OCI-LY1 (cell line): Measurements from ENCODE around the gene TMEM256.

Experiments
- H2AFZ ChIP-seq: fragments of 200-600 bp; sonication (generic), shearing (Covaris generic); 2 replicates; pipeline ENCODE4 v1.6.0; 2014; ENCODE audit warnings: antibody characterized with exemption, mild to moderate bottlenecking, low read length
- H3F3A ChIP-seq: fragments of 200-600 bp; sonication (generic), shearing (Covaris generic); 2 replicates; pipeline ENCODE4 v1.6.0; 2014; ENCODE audit warnings: mild to moderate bottlenecking, antibody characterized with exemption, low read length, moderate library complexity; ENCODE audit not compliant: insufficient read depth
- H3K27ac ChIP-seq: fragments of 200-600 bp; sonication (generic); 2 replicates; pipeline ENCODE4 v1.5.1; 2014; ENCODE audit warnings: low read length, mixed run types, mild to moderate bottlenecking, low read depth; ENCODE audit not compliant: poor library complexity, severe bottlenecking
- H3K27me3 ChIP-seq: fragments of 200-600 bp; sonication (generic); 2 replicates; pipeline ENCODE4 v1.6.0; 2014; ENCODE audit warnings: antibody characterized with exemption, mild to moderate bottlenecking, low read length, moderate library complexity; ENCODE audit not compliant: insufficient read depth
- H3K36me3 ChIP-seq: fragments of 200-600 bp; sonication (generic); 2 replicates; pipeline ENCODE4 v1.6.1; 2014; ENCODE audit warnings: mild to moderate bottlenecking, antibody characterized with exemption, low read length, moderate library complexity, mixed read lengths; ENCODE audit not compliant: insufficient read depth
- H3K4me1 ChIP-seq: fragments of 200-600 bp; sonication (generic); 2 replicates; pipeline ENCODE4 v1.5.1; 2014; ENCODE audit warnings: mild to moderate bottlenecking, low read length, moderate library complexity; ENCODE audit not compliant: insufficient read depth, severe bottlenecking
- H3K4me2 ChIP-seq: fragments of 200-600 bp; sonication (generic), shearing (Covaris generic); 2 replicates; pipeline ENCODE4 v1.6.1; 2014; ENCODE audit warnings: low read length
- H3K4me3 ChIP-seq: fragments of 200-600 bp; sonication (generic); 2 replicates; pipeline ENCODE4 v1.5.1; 2014; ENCODE audit warnings: low read length, low read depth, mild to moderate bottlenecking, mixed read lengths; ENCODE audit not compliant: poor library complexity, severe bottlenecking
- H3K79me2 ChIP-seq: fragments of 200-600 bp; shearing (Covaris generic); 2 replicates; pipeline ENCODE4 v1.6.1; 2016; ENCODE audit warnings: mixed run types, low read length, mixed read lengths; ENCODE audit not compliant: insufficient read depth
- H3K9ac ChIP-seq: fragments of 200-600 bp; sonication (generic), shearing (Covaris generic); 2 replicates; pipeline ENCODE4 v1.6.1; 2014; ENCODE audit warnings: mild to moderate bottlenecking, low read length, mixed read lengths
- H3K9me2 ChIP-seq: fragments of 200-600 bp; sonication (generic), shearing (Covaris generic); 2 replicates; pipeline ENCODE4 v1.6.1; 2014; ENCODE audit warnings: low read depth, mild to moderate bottlenecking, low read length, mixed read lengths
- H3K9me3 ChIP-seq: fragments of 200-600 bp; shearing (Covaris generic); 2 replicates; pipeline ENCODE4 v1.6.1; 2014; ENCODE audit warnings: low read length, mixed read lengths
- H4K20me1 ChIP-seq: fragments of 200-600 bp; sonication (generic), shearing (Covaris generic); 2 replicates; pipeline ENCODE4 v1.6.0; 2016; ENCODE audit warnings: mild to moderate bottlenecking, low read length; ENCODE audit not compliant: insufficient read depth
- CTCF ChIP-seq: fragments of 200-600 bp; sonication (generic), shearing (Covaris generic); IDR thresholded peaks from 2 replicates; pipeline ENCODE4 v1.5.1; 2017; ENCODE audit warnings: mild to moderate bottlenecking, antibody characterized with exemption, low read length, moderate library complexity, mixed read lengths
- EZH2 ChIP-seq: fragments of 200-600 bp; sonication (generic), shearing (Covaris generic); IDR thresholded peaks from 2 replicates; pipeline ENCODE4 v1.8.0; 2017; ENCODE audit warnings: borderline replicate concordance, mixed run types, mild to moderate bottlenecking, antibody characterized with exemption, low read length, moderate library complexity, mixed read lengths

TMEM256 gene

GRCh38 chr17:7380321-7380720, 23.6 kb downstream of the TMEM256 start:
- H3K9ac ChIP-seq = no peak overlapping the region
- H3K4me2 ChIP-seq = no peak overlapping the region
- H3K27me3 ChIP-seq = peaks cover 8% of the 10 kb centered on the region; the same call in 1 of the 2 replicates
- H3F3A ChIP-seq = no peaks in the 10 kb centered on the region
- H4K20me1 ChIP-seq = no peaks in the 10 kb centered on the region
- TF ChIP-seq CTCF (no peak), EZH2 (no peak)
- H3K4me3 ChIP-seq = no peak overlapping the region
- H3K79me2 ChIP-seq = no peaks in the 10 kb centered on the region
- H3K9me2 ChIP-seq = no peaks in the 10 kb centered on the region
- H3K9me3 ChIP-seq = peaks cover 9% of the 10 kb centered on the region
- no peak overlapping the region for H2AFZ ChIP-seq
- no peaks in the 10 kb centered on the region for H3K36me3 ChIP-seq
- H3K27ac ChIP-seq = no peak overlapping the region
- peaks cover 18% of the 10 kb centered on the region for H3K4me1 ChIP-seq

DNA sequence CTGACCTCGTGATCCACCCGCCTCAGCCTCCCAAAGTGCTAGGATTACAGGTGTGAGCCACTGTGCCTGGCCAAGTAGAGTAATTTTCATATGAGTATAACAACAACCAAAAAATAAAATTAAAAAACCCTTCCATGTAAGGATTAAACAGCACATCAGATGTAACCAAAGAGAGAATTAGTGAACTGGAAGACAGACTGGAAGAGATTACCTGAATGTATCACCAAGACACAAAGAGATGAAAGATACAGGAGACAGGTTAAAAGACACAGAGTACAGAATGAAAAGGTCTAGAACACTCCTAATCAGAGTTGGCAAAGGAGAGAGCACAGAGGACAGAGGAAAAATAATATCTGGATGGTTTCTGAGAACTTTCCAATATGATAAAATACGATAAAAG, 24.8 kb downstream of the TMEM256 start:
- H3K9me3 ChIP-seq = peaks cover 9% of the 10 kb centered on the region
- no peak for TF ChIP-seq CTCF
- no peak for TF ChIP-seq EZH2
- H3K79me2 ChIP-seq = no peaks in the 10 kb centered on the region
- H3F3A ChIP-seq = no peaks in the 10 kb centered on the region
- H3K4me2 ChIP-seq = no peak overlapping the region
- H3K4me1 ChIP-seq = peaks cover 8% of the 10 kb centered on the region
- H3K9me2 ChIP-seq = no peaks in the 10 kb centered on the region
- no peak overlapping the region for H3K27ac ChIP-seq
- no peak overlapping the region for H2AFZ ChIP-seq
- H3K36me3 ChIP-seq = no peaks in the 10 kb centered on the region
- peaks cover 8% of the 10 kb centered on the region; the same call in 1 of the 2 replicates for H3K27me3 ChIP-seq
- no peaks in the 10 kb centered on the region for H4K20me1 ChIP-seq
- no peak overlapping the region for H3K9ac ChIP-seq
- no peak overlapping the region for H3K4me3 ChIP-seq

DNA sequence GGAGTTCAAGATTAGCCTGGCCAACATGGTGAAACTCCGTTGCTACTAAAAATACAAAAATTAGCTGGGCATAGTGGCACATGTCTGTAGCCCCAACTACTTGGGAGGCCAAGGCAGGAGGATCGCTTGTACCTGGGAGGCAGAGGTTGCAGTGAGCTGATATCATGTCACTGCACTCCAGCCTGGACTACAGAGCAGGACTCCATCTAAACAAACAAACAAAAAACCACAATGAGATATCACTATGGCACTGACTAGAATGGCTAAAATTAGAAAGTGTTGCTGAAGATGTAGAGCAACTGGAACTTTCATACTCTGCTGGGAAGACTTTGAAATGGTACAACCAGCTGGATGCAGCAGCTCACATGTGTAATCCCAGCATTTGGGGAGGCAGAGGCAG, 29.5 kb downstream of the TMEM256 start:
- H3F3A ChIP-seq = no peaks in the 10 kb centered on the region
- H3K4me2 ChIP-seq = no peak overlapping the region
- no peaks in the 10 kb centered on the region for H4K20me1 ChIP-seq
- H3K79me2 ChIP-seq = no peaks in the 10 kb centered on the region
- no peak overlapping the region for H2AFZ ChIP-seq
- H3K4me3 ChIP-seq = no peak overlapping the region
- TF ChIP-seq EZH2 (no peak), CTCF (no peak)
- no peaks in the 10 kb centered on the region for H3K4me1 ChIP-seq
- no peaks in the 10 kb centered on the region; the same call in 1 of the 2 replicates for H3K27me3 ChIP-seq
- no peaks in the 10 kb centered on the region for H3K9me2 ChIP-seq
- no peaks in the 10 kb centered on the region for H3K36me3 ChIP-seq
- no peak overlapping the region for H3K27ac ChIP-seq
- no peak overlapping the region for H3K9ac ChIP-seq
- H3K9me3 ChIP-seq = peaks cover 3% of the 10 kb centered on the region
